GM12878 (cell line): ENCODE results near the gene SPPL3. TPM values are rescaled to one million over a fixed set of nuclear protein-coding genes. Genes with fewer than 3 reads are reported as not detected.

Source experiments
- ATAC-seq: fragments of 200-7000 bp; cut with Tn5 transposase; 3 replicates; pipeline ENCODE4 v1.9.1; 2020; ENCODE audit warnings: mild to moderate bottlenecking, moderate library complexity
- BruUV-seq: library from RNA; stranded (reverse); fragments of 400-500 nt; replicated peaks from 2 replicates; lab custom pipeline; 2021; lab: Mats Ljungman, UMichigan
- CTCF ChIA-PET: fragments of 300-600 bp; sonication (Branson Sonifier 250); formaldehyde crosslinking; extraction: SDS; loops from one replicate; lab custom pipeline; 2021; ENCODE audit warnings: inconsistent platforms; lab: Yijun Ruan, JAX
- POLR2A ChIA-PET: fragments of 350-600 bp; formaldehyde crosslinking; extraction: SDS; loops from one replicate; lab custom pipeline; 2021; ENCODE audit warnings: inconsistent platforms; lab: Charles Lee
- RAD21 ChIA-PET: fragments of 300-600 bp; sonication (Branson Sonifier 250); formaldehyde crosslinking; loops from one replicate; lab custom pipeline; 2023; ENCODE audit warnings: antibody characterized with exemption; ENCODE audit not compliant: unreplicated experiment; lab: Charles Lee
- SMC1A ChIA-PET: fragments of 300-600 bp; sonication (Branson Sonifier 250); formaldehyde crosslinking; loops from one replicate; lab custom pipeline; 2023; ENCODE audit not compliant: unreplicated experiment, uncharacterized antibody; lab: Charles Lee
- DNase-seq: peaks from one replicate; pipeline ENCODE4 v3.0.0-alpha.2; 2011; ENCODE audit warnings: low read depth, low spot score
- FAIRE-seq: peaks from 3 replicates; lab custom pipeline; 2011; peaks lifted over from hg19 to GRCh38; lab: Jason Lieb, UNC
- H2AFZ ChIP-seq: 2 replicates; pipeline ENCODE4 v1.6.0; 2011; ENCODE audit warnings: low read depth, low read length, control low read depth; ENCODE audit not compliant: control insufficient read depth
- H3K27ac ChIP-seq: 2 replicates; pipeline ENCODE4 v1.5.1; 2011; ENCODE audit warnings: control low read depth; ENCODE audit not compliant: control insufficient read depth, insufficient read depth
- H3K27me3 ChIP-seq, 2 experiments: replicated peaks in 1 of 2; 2 replicates each; pipeline versions ENCODE4 v1.6.0 to v1.6.1; 2011; ENCODE audit warnings: low read length in 1 of 2; ENCODE audit not compliant: control insufficient read depth in 2 of 2, insufficient read depth in 2 of 2
- H3K36me3 ChIP-seq, 2 experiments: 2 replicates each; pipeline ENCODE4 v1.5.1; 2011; ENCODE audit warnings: low read length in 1 of 2; ENCODE audit not compliant: control insufficient read depth in 2 of 2, insufficient read depth in 2 of 2
- H3K4me1 ChIP-seq: 2 replicates; pipeline ENCODE4 v1.6.1; 2011; ENCODE audit warnings: mild to moderate bottlenecking, low read length, moderate library complexity, mixed read lengths; ENCODE audit not compliant: control insufficient read depth, insufficient read depth
- H3K4me2 ChIP-seq: 2 replicates; pipeline ENCODE4 v1.6.0; 2011; ENCODE audit warnings: control low read depth; ENCODE audit not compliant: control insufficient read depth, insufficient read depth
- H3K4me3 ChIP-seq: fragments of 200-600 bp; sonication (generic); 2 replicates; pipeline ENCODE4 v1.5.1; 2016
- H3K79me2 ChIP-seq: 2 replicates; pipeline ENCODE4 v1.6.0; 2011; ENCODE audit warnings: low read length; ENCODE audit not compliant: control insufficient read depth, insufficient read depth
- H3K9ac ChIP-seq: 2 replicates; pipeline ENCODE4 v1.8.0; 2011; ENCODE audit warnings: low read length, control low read depth, mixed read lengths; ENCODE audit not compliant: control insufficient read depth, insufficient read depth
- H3K9me3 ChIP-seq: replicated peaks from 3 replicates; pipeline ENCODE4 v1.5.1; 2011; ENCODE audit warnings: mild to moderate bottlenecking, low read length; ENCODE audit not compliant: control insufficient read depth, insufficient read depth
- H4K20me1 ChIP-seq: 2 replicates; pipeline ENCODE4 v1.6.0; 2011; ENCODE audit not compliant: control insufficient read depth, insufficient read depth
- CTCF ChIP-seq, 3 experiments: IDR thresholded peaks in 2 of 3; conservative IDR thresholded peaks in 1 of 3; 2 replicates each; pipeline ENCODE4 v1.5.1; 2011; ENCODE audit warnings: low read depth in 3 of 3, low read length in 3 of 3, mild to moderate bottlenecking in 3 of 3, control low read depth in 2 of 3, moderate library complexity in 2 of 3, inconsistent platforms in 1 of 3, mixed read lengths in 1 of 3; ENCODE audit not compliant: control insufficient read depth in 2 of 3, insufficient read depth in 1 of 3; ENCODE audit errors: extremely low read depth in 1 of 3
- EGR1 ChIP-seq, 2 experiments: IDR thresholded peaks; 1 replicate in 1 of 2; 2 replicates in 1 of 2; pipeline ENCODE4 v1.6.1; 2011 to 2012; ENCODE audit warnings: low read depth in 2 of 2, low read length in 2 of 2, borderline replicate concordance in 1 of 2, mild to moderate bottlenecking in 1 of 2, moderate library complexity in 1 of 2
- FOXM1 ChIP-seq: IDR thresholded peaks from 2 replicates; pipeline ENCODE4 v1.6.1; 2012; ENCODE audit warnings: low read depth, mild to moderate bottlenecking, inconsistent platforms, low read length, moderate library complexity
- GABPA ChIP-seq: IDR thresholded peaks from 2 replicates; pipeline ENCODE4 v1.6.1; 2014; ENCODE audit warnings: antibody characterized with exemption, low read depth, mild to moderate bottlenecking, inconsistent platforms
- NR2C2 ChIP-seq: IDR thresholded peaks from 2 replicates; pipeline ENCODE4 v1.6.1; 2011; ENCODE audit warnings: borderline replicate concordance, low read depth; ENCODE audit not compliant: control insufficient read depth, insufficient read length
- NRF1 ChIP-seq: conservative IDR thresholded peaks from 2 replicates; pipeline ENCODE4 v1.6.1; 2011; ENCODE audit warnings: mild to moderate bottlenecking, low read depth, low read length, improper control_type of control experiment
- RAD21 ChIP-seq: IDR thresholded peaks from 2 replicates; pipeline ENCODE4 v1.6.1; 2011; ENCODE audit warnings: mild to moderate bottlenecking, low read depth, low read length, moderate library complexity; ENCODE audit not compliant: insufficient read depth
- SUZ12 ChIP-seq: fragments of 200-600 bp; sonication (generic); IDR thresholded peaks from one replicate; pipeline ENCODE4 v1.6.1; 2018; ENCODE audit warnings: antibody characterized with exemption, mild to moderate bottlenecking; ENCODE audit not compliant: unreplicated experiment
- ZBTB40 ChIP-seq: fragments of 450-650 bp; IDR thresholded peaks from 2 replicates; pipeline ENCODE4 v1.6.1; 2016; ENCODE audit warnings: mild to moderate bottlenecking, moderate library complexity, borderline replicate concordance
- WGBS: methylation state at CpG from one replicate; pipeline ENCODE4 v1.1.6; 2016; ENCODE audit warnings: low lambda C conversion rate; ENCODE audit not compliant: insufficient replicate concordance, insufficient coverage; ENCODE audit errors: missing lambda C conversion rate; 5-methylcytosine and 5-hydroxymethylcytosine counted together
- in situ Hi-C: fragments of 300-500 bp; cut with MboI; formaldehyde crosslinking; loops from 9 replicates; pipeline ENCODE4 v1.14.3; 2018; ENCODE audit warnings: mixed read lengths
- intact Hi-C: fragments of 100-400 bp; cut with micrococcal nuclease; formaldehyde crosslinking; loops from one replicate; pipeline ENCODE4 v1.14.2; 2022; ENCODE audit not compliant: unreplicated experiment
- polyA plus RNA-seq, 11 experiments: library from polyadenylated mRNA; depleted of rRNA in 4 of 11; unstranded in 6 of 11; stranded (reverse) in 5 of 11; fragments of >200 nt; fragmentation: Nextera tagmentation in 4 of 11; fragmentation: Illumina TruSeq in 1 of 11; extraction: Ambion mirVana in 4 of 11; extraction: Trizol in 1 of 11; gene quantifications; 1 replicate in 1 of 11; 2 replicates in 10 of 11; pipeline versions ENCODE4 v1.2.1 to v1.2.3, GENCODE V29; 2011 to 2016; ENCODE audit warnings: inconsistent platforms in 2 of 11, missing spikeins in 2 of 11, low read depth in 1 of 11
- total RNA-seq, 4 experiments: library from RNA; depleted of rRNA in 3 of 4; stranded (reverse); fragments of >200 nt in 3 of 4; fragmentation: Illumina TruSeq in 1 of 4; extraction: Trizol in 1 of 4; gene quantifications; 2 replicates each; pipeline versions ENCODE4 v1.2.1 to v1.2.3, GENCODE V29; 2013 to 2021
- TF ChIP-seq, protein P1 (sequence below): IDR thresholded peaks from 2 replicates; pipeline ENCODE4 v1.6.1; 2011; ENCODE audit warnings: low read depth, low read length, improper control_type of control experiment, borderline replicate concordance

The SPPL3 gene
- total and polyA plus RNA-seq, 10 of the 15 experiments (the other 5 are each of a cell fraction or from before 2014, with no cell fraction given): 4.3 to 45.5 (median 11.7) TPM

- no peak for TF ChIP-seq ZBTB40
- TF ChIP-seq FOXM1: no peak
- no peak for TF ChIP-seq NRF1
- no peak for TF ChIP-seq GABPA
- TF ChIP-seq NR2C2: no peak
Observed at GRCh38 chr12:120844297-120844696, 59.9 kb downstream of the SPPL3 start (continued).

- no peaks in the 10 kb centered on the region; the same call in 2 of the 3 replicates for H3K9me3 ChIP-seq
- FAIRE-seq: no peak
Observed at GRCh38 chr12:120843472-120843871, 60.7 kb downstream of the SPPL3 start.

More at GRCh38 chr12:120843472-120843871, 60.7 kb downstream of the SPPL3 start:
- CTCF ChIA-PET: interaction anchor here (4.6 kb wide), 1 partner anchor 45 kb away, joined by 26 read pairs; no protein-coding TSS in a partner anchor
- RAD21 ChIA-PET: no interaction called here
- H3K27ac ChIP-seq: no peak overlapping the region
- no peak overlapping the region for H3K4me2 ChIP-seq
- POLR2A ChIA-PET: no interaction called here
- H3K9ac ChIP-seq: no peak overlapping the region
- intact Hi-C loops (no loop called here), in situ Hi-C loops (no loop called here)
- DNase-seq (no peak), ATAC-seq (no peak)
- no peak overlapping the region for H2AFZ ChIP-seq
- H3K4me1 ChIP-seq: peaks cover 36% of the 10 kb centered on the region
- 0 out of 2 replicates have a peak, but pooled peaks have one; percentile 4 for TF ChIP-seq RAD21
- no peak for TF ChIP-seq EGR1 (IDR thresholded peaks at IDR 0.05; ENCODE audit: borderline replicate concordance in 1 of 2, low read depth in 2 of 2, low read length in 2 of 2)
- TF ChIP-seq CTCF (IDR thresholded peaks at IDR 0.05 in 2 of 3, conservative IDR thresholded peaks at IDR 0.05 in 1 of 3; ENCODE audit: control insufficient read depth in 2 of 3, extremely low read depth in 1 of 3, insufficient read depth in 1 of 3, low read depth in 3 of 3, low read length in 3 of 3): 0 out of 6 replicates have a peak, but pooled peaks of 2 of the 3 experiments have one; percentile 3
- TF ChIP-seq, protein P1, sequence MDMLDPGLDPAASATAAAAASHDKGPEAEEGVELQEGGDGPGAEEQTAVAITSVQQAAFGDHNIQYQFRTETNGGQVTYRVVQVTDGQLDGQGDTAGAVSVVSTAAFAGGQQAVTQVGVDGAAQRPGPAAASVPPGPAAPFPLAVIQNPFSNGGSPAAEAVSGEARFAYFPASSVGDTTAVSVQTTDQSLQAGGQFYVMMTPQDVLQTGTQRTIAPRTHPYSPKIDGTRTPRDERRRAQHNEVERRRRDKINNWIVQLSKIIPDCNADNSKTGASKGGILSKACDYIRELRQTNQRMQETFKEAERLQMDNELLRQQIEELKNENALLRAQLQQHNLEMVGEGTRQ: no peak
- TF ChIP-seq SUZ12: no peak
- peaks cover 48% of the 10 kb centered on the region for H3K79me2 ChIP-seq
- no peaks in the 10 kb centered on the region for H3K27me3 ChIP-seq
- SMC1A ChIA-PET: no interaction called here
- H3K4me3 ChIP-seq: no peak overlapping the region
- H4K20me1 ChIP-seq: no peaks in the 10 kb centered on the region
- H3K36me3 ChIP-seq: peaks cover 0 to 4% of the 10 kb centered on the region in 2 experiments; a peak in 1 of 4 replicates
- 98% methylated on average over 6 of the region's 6 CpGs for WGBS
- no TSS peak for BruUV-seq
